ENCODE results near the gene SLC20A1.

Gene SLC20A1

DNA sequence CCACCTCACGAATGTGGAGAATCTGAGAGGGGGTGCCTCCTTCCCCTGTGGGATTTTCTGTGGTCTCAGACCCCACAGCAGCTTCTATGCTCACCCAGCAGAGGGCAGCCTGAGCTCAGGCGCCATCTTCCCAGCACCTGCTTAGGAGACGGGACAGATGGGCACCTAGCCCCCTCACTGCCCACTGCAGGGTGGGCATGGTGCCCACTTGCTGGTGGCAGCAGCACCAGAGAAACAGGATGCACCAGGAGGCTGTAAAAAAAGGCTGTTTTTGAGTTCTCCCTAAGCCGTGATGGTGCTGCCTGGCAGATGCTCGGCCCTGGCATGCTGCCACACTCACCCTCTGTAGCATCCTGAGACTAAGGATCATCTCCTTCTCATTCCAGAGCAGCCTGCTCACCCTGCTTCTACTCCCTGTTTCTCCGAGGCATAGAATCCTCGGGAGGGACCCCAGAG is 19.1 kb upstream of the SLC20A1 start:
- Histone ChIP-seq H3K36me3 (ENCODE audit: insufficient read depth, low read length) (no peaks in the 10 kb centered on the region), H3K27ac (ENCODE audit: low read length) (no peak overlapping the region), H3K4me3 (ENCODE audit: low read depth in 1 of 2, low read length in 2 of 2) (no peak overlapping the region), H3K9me3 (ENCODE audit: insufficient read depth, low read length, severe bottlenecking) (no peaks in the 10 kb centered on the region), H3K79me2 (ENCODE audit: insufficient read depth, low read length) (no peaks in the 10 kb centered on the region), H4K20me1 (ENCODE audit: insufficient read depth, low read length) (no peaks in the 10 kb centered on the region), H2AFZ (ENCODE audit: low read depth, low read length) (peak overlapping the region; percentile 36; the same call in 1 of the 2 replicates), H3K4me1 (ENCODE audit: insufficient read depth, low read length) (peaks cover 34% of the 10 kb centered on the region), H3K9ac (ENCODE audit: low read depth, low read length) (0 out of 2 replicates have a peak overlapping the region, but pooled peaks have one; percentile 2), H3K4me2 (ENCODE audit: insufficient read depth, low read length) (peak overlapping the region; percentile 45; the same call in 1 of the 2 replicates), H3K27me3 (ENCODE audit: insufficient read depth, low read length, poor library complexity) (no peaks in the 10 kb centered on the region)
- TF ChIP-seq EZH2 (IDR thresholded peaks at IDR 0.05; ENCODE audit: borderline replicate concordance, low read depth, low read length, severe bottlenecking) = no peak
- TF ChIP-seq, protein P1, sequence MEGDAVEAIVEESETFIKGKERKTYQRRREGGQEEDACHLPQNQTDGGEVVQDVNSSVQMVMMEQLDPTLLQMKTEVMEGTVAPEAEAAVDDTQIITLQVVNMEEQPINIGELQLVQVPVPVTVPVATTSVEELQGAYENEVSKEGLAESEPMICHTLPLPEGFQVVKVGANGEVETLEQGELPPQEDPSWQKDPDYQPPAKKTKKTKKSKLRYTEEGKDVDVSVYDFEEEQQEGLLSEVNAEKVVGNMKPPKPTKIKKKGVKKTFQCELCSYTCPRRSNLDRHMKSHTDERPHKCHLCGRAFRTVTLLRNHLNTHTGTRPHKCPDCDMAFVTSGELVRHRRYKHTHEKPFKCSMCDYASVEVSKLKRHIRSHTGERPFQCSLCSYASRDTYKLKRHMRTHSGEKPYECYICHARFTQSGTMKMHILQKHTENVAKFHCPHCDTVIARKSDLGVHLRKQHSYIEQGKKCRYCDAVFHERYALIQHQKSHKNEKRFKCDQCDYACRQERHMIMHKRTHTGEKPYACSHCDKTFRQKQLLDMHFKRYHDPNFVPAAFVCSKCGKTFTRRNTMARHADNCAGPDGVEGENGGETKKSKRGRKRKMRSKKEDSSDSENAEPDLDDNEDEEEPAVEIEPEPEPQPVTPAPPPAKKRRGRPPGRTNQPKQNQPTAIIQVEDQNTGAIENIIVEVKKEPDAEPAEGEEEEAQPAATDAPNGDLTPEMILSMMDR (IDR thresholded peaks at IDR 0.05; ENCODE audit: borderline replicate concordance, extremely low read depth, low read length, poor library complexity, severe bottlenecking) = peak; percentile 96
- DNase-seq = peak; percentile 76
- peak; percentile 66 for ATAC-seq (ENCODE audit: insufficient read depth, low read depth)

DNA sequence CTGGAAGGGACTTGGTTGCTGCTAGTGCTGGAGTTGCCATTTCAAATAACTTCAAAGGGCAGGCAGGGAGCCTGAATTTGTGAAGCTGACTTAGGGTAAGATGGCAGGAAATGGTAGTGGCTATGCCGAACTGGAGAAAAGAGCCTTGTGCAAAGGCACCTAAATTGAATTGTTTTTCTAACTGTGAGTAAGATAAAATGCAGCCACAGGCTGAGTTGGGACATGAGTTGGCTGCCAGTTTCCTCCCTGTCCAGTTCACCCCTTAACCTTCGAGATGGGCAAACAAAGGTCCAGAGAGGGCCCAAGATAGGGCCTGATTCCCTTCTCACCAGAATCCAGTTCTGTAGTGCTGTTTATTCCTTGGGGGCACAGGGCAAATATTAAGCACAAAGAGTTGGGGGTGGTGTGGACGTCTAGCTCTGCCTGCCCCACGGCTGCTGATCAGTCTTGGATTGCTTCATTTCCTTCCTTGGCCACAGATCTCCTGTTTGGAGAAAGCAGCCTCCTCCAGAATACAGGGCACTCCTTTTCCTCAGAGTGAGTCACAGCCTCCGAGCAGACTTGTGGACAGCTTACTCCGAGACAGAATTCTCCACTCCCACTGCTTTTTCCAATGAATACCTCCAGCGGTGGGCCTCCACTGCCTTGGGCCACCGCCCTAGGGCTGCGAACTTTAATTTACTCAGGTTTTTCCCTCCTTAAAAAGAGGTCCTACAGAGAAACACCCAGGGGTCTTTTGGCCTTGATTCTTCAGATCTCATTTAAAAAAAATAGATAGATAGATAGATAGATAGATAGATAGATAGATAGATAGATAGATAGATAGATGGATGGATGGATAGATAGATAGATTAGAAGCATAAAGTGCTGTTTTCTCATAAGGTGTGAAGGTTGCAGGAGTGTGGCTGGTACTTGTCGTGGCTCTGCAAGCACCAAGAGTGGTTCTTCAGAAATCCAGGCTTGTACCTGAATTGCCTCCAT is 18.4 kb upstream of the SLC20A1 start:
- TF ChIP-seq, protein P1 (IDR thresholded peaks at IDR 0.05; ENCODE audit: borderline replicate concordance, extremely low read depth, low read length, poor library complexity, severe bottlenecking) = no peak
- no peak for TF ChIP-seq EZH2 (IDR thresholded peaks at IDR 0.05; ENCODE audit: borderline replicate concordance, low read depth, low read length, severe bottlenecking)
- no peak overlapping the region for H2AFZ ChIP-seq (ENCODE audit: low read depth, low read length)
- no peaks in the 10 kb centered on the region for H3K9me3 ChIP-seq (ENCODE audit: insufficient read depth, low read length, severe bottlenecking)
- DNase-seq (no peak), ATAC-seq (ENCODE audit: insufficient read depth, low read depth) (no peak)
- H4K20me1 ChIP-seq (ENCODE audit: insufficient read depth, low read length) = no peaks in the 10 kb centered on the region
- no peaks in the 10 kb centered on the region for H3K79me2 ChIP-seq (ENCODE audit: insufficient read depth, low read length)
- H3K27ac ChIP-seq (ENCODE audit: low read length) = no peak overlapping the region
- no peak overlapping the region for H3K9ac ChIP-seq (ENCODE audit: low read depth, low read length)
- H3K4me1 ChIP-seq (ENCODE audit: insufficient read depth, low read length) = peaks cover 42% of the 10 kb centered on the region
- peak overlapping the region; percentile 45; the same call in 1 of the 2 replicates for H3K4me2 ChIP-seq (ENCODE audit: insufficient read depth, low read length)
- H3K4me3 ChIP-seq (ENCODE audit: low read depth in 1 of 2, low read length in 2 of 2) = no peak overlapping the region
- H3K27me3 ChIP-seq (ENCODE audit: insufficient read depth, low read length, poor library complexity) = no peaks in the 10 kb centered on the region
- H3K36me3 ChIP-seq (ENCODE audit: insufficient read depth, low read length) = no peaks in the 10 kb centered on the region

DNA sequence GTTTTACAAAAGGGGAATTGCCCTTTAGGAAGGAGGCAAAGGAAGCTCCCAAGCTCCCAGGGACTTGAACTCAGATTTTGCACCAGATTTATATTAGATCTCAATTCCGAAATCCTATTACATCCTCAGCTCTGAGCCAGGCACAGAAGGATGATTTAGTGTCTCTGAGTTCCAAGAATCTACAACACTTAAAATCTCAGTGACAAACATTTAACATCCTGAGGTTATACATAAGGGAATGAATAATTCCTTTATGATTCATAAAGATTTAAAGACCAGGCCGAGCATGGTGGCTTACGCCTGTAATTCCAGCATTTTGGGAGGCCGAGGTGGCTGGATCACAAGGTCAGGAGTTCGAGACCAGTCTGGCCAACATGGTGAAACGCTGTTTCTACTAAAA is 16.5 kb upstream of the SLC20A1 start:
- H3K27ac ChIP-seq (ENCODE audit: low read length) = no peak overlapping the region
- no peak overlapping the region for H3K9ac ChIP-seq (ENCODE audit: low read depth, low read length)
- no peak overlapping the region for H2AFZ ChIP-seq (ENCODE audit: low read depth, low read length)
- no peaks in the 10 kb centered on the region for H3K27me3 ChIP-seq (ENCODE audit: insufficient read depth, low read length, poor library complexity)
- TF ChIP-seq, protein P1 (IDR thresholded peaks at IDR 0.05; ENCODE audit: borderline replicate concordance, extremely low read depth, low read length, poor library complexity, severe bottlenecking) = no peak
- H4K20me1 ChIP-seq (ENCODE audit: insufficient read depth, low read length) = no peaks in the 10 kb centered on the region
- H3K4me2 ChIP-seq (ENCODE audit: insufficient read depth, low read length) = no peak overlapping the region
- H3K4me1 ChIP-seq (ENCODE audit: insufficient read depth, low read length) = peaks cover 50% of the 10 kb centered on the region
- no peak for ATAC-seq (ENCODE audit: insufficient read depth, low read depth)
- H3K36me3 ChIP-seq (ENCODE audit: insufficient read depth, low read length) = no peaks in the 10 kb centered on the region
- H3K79me2 ChIP-seq (ENCODE audit: insufficient read depth, low read length) = no peaks in the 10 kb centered on the region
- no peak overlapping the region for H3K4me3 ChIP-seq (ENCODE audit: low read depth in 1 of 2, low read length in 2 of 2)
- no peak for DNase-seq
- H3K9me3 ChIP-seq (ENCODE audit: insufficient read depth, low read length, severe bottlenecking) = no peaks in the 10 kb centered on the region

All from DND-41 (cell line).